NCI-H1694 treated with DMSO at 0.1 percent for 48 hours (cell line): Measurements from ENCODE around the gene SLC25A17.
"Not testable (repeated sequence)": the region's sequence is repeated elsewhere in the genome, so short reads cannot be mapped to it uniquely, and the experiment has no call there.

Source experiments
- DNase-seq: peaks from one replicate; lab custom pipeline; 2025; lab: John Stamatoyannopoulos, UW

The SLC25A17 gene

GRCh38 chr22:40819599-40820140 lies 524 bp upstream of the SLC25A17 start:
- peak; percentile 55 for DNase-seq

- no peak for DNase-seq
Observed at GRCh38 chr22:40818192-40818746, 877 bp downstream of the SLC25A17 start.

- DNase-seq, result no peak
Observed at GRCh38 chr22:40817737-40818136, 1.4 kb downstream of the SLC25A17 start.

- DNase-seq, result no peak
Observed at GRCh38 chr22:40813912-40814315, 5.2 kb downstream of the SLC25A17 start.

GRCh38 chr22:40808018-40808841 lies 10.9 kb downstream of the SLC25A17 start:
- DNase-seq, result no peak

- DNase-seq, result no peak
Observed at GRCh38 chr22:40806711-40807110, 12.4 kb downstream of the SLC25A17 start.

- DNase-seq, result no peak
Observed at GRCh38 chr22:40805699-40806203, 13.4 kb downstream of the SLC25A17 start.

GRCh38 chr22:40805239-40805638 lies 13.9 kb downstream of the SLC25A17 start:
- DNase-seq, result no peak

- DNase-seq, result no peak
Observed at GRCh38 chr22:40803321-40803720, 15.8 kb downstream of the SLC25A17 start.

- DNase-seq, result no peak
Observed at GRCh38 chr22:40799008-40799407, 20.1 kb downstream of the SLC25A17 start.

- no peak for DNase-seq
Observed at GRCh38 chr22:40797427-40797826, 21.7 kb downstream of the SLC25A17 start.

- no peak for DNase-seq
Observed at GRCh38 chr22:40792451-40792850, 26.7 kb downstream of the SLC25A17 start.

GRCh38 chr22:40791241-40791640 lies 27.9 kb downstream of the SLC25A17 start:
- DNase-seq, result no peak

- DNase-seq, result no peak
Observed at GRCh38 chr22:40789131-40789530, 30.0 kb downstream of the SLC25A17 start.

GRCh38 chr22:40782521-40782920 lies 36.6 kb downstream of the SLC25A17 start:
- DNase-seq, result no peak

- DNase-seq, result not testable (repeated sequence)
Observed at GRCh38 chr22:40781749-40782148, 37.4 kb downstream of the SLC25A17 start.

GRCh38 chr22:40769761-40770160 lies 49.4 kb downstream of the SLC25A17 start:
- no peak for DNase-seq

GRCh38 chr22:40768206-40768605 lies 50.9 kb downstream of the SLC25A17 start:
- no peak for DNase-seq

GRCh38 chr22:40766956-40767355 lies 52.2 kb downstream of the SLC25A17 start:
- DNase-seq, result no peak

GRCh38 chr22:40764763-40765441 lies 54.2 kb downstream of the SLC25A17 start:
- no peak for DNase-seq

- DNase-seq, result no peak
Observed at GRCh38 chr22:40759294-40759840, 59.8 kb downstream of the SLC25A17 start.

GRCh38 chr22:40758851-40759250 lies 60.3 kb downstream of the SLC25A17 start:
- not testable (repeated sequence) for DNase-seq
